ENCODE data around the gene SLC7A11.
A peak's percentile ranks its signal among the peaks of the same experiment; 100 is the strongest.

The SLC7A11 gene

DNA sequence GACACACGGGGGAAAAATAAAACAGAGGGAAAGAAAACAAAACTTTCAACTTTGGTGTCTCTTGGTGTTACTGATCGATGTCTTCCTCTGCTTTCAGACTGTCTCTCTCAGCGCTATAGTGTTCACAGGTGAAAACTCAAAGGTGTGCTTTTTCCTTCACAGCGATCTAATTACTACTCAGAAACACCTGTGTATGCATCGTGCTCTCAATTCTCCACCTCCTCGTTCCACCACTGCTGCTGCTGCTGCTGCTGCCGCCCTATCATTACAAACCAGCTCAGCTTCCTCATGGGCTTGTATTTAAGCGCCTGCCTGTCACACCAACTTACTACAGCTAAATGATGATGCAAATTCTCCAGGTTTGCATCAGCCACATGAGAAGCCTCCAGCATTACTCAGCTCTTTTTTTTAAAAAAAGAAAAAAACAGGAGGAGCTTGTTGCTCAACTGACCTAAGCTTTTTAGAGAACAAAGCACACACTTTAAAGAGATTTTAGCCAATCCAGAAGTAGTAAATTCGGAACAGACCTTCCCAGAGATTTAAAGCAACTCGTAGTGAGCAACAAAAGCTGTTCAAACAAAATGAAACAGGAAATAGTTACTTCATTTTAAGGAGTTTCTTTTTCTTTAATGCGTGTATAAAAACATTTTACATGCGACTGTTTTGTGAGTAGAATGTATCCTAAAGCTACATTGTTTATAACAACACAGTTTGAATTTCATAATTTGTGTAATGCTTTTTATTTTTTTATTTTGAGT is at the start of gene SLC7A11:
Gene SLC7A11 (minus strand): TSS at position 274 of the 758 bp plus-strand sequence. CDS start 280 bp downstream, outside the sequence.
- DNase-seq (ENCODE audit: low read depth in 2 of 2): peak; percentile 98 to 99

DNA sequence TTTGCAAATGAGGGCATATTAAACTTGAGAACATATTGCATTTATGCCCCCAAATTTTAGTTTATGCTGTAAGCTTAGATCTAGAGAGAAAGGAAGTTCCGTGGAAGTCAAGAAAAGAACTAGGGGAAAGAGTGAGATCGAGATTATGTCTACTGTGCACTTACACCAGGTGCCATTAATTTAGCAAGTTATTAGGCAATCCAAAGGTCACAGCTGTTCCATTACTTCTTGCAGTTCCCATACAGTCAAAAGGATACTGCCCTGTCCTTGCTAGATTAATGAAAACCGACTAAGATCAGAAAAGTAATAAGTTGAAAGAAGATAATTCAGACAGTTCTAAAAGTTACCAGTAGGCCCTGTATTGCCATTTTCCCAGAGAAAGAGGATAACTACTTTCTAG is 49.3 kb upstream of the SLC7A11 start:
- no peak for DNase-seq (ENCODE audit: low read depth in 2 of 2)

DNA sequence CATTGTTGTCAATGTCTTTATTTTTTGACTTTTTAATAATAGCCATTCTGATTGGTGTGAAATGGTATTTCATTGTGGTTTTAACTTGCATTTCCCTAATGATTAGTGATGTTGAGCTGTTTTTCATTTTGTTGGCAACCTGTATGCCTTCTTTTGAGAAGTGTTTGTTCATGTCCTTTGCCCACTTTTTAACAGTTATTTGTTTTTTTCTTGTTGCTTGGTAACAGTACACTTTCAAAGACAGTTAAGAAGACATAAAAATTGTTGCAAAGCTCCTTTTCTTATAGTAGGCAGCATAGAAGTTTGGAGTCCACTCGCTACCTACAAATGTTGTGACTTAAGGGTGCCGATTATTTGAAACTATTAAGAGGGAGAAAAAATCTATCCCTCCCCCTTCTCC is 48.7 kb upstream of the SLC7A11 start:
- no peak for DNase-seq (ENCODE audit: low read depth in 2 of 2)

DNA sequence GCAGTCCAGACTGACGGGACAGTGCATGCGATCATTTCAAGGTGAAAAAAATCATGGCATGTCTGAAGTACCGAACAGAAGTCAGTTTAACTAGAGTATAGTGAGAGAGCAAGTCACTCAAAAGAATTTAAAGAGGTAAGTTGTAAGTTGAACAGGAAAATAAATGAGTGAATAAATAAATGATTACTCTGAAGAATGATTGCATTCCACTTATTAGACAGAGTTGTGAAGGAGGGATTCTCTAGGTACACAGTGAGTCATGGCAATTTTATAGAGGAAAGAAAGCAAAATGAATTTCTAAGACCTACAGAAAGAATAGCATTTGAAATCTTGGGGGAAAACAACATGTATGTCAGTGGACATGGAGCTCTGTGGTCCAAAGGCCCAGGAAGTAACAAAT is 37.1 kb upstream of the SLC7A11 start:
- DNase-seq (ENCODE audit: low read depth in 2 of 2): no peak

DNA sequence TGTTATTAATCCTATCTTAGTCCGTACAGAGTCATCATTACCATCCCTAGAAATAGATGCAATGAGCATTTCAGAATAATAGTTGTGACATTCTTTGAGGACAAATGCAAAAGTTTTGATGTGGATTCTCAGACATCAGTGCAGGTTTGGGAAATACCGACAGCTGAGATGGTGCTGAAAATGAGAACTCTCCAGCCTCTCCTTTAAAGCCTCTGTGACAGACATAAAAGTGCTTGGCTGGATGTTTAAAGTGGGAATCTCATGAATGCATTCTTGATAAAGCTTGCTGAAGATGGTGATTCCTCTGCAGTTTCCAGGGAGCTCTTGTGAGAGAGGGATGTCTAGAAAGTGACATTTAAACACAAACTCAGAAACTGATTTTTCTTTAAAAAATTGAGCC is 35.0 kb upstream of the SLC7A11 start:
- DNase-seq (ENCODE audit: low read depth in 2 of 2): no peak

DNA sequence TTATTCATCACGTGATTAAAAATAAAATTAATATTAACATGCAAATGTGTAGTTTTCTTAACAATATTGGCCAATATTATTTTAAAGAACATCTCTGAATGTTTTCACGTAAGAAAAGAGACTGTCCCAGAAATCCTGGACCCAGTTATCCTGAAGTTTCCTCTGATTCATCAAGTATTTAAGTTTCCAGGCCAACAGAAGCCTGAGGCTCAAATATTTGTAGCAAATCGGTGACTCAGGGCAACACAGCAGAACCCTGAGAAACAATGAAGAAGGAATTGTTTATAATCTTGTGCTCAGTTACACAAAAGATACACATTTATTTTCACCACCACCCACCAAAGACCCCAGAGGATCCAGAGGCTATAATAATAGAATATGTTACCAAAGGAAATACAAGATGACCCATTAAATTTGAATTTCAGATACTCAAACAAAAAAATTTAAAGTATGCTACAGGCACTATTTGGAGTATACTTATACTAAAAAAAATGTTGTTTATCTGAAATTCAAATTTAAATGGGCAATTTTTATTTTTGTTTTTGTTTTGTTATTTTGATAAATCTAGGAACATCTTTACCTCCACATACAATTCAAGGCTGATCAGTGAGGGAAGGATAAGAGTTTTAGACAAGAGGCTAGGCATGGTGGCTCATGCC is 33.9 kb upstream of the SLC7A11 start:
- peak; percentile 34 to 45 for DNase-seq (ENCODE audit: low read depth in 2 of 2)

DNA sequence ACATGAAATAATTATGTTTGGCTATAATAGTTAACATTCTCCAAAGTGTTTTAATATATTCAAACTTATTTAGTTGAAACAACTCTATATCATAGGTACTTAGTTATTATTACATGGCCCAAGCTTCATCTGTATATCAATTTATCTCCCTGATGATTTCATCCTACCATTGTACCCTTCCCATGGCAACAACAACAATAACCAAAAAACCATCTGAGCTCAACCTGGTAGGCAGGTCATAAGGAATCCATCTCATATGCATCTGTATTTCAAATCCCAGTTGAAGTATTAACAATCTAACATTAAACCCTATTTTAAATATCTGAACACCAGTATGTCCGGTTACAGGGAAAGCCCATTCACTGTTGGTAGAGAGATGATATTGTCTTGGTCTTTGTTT is 33.1 kb upstream of the SLC7A11 start:
- DNase-seq (ENCODE audit: low read depth in 2 of 2): no peak

DNA sequence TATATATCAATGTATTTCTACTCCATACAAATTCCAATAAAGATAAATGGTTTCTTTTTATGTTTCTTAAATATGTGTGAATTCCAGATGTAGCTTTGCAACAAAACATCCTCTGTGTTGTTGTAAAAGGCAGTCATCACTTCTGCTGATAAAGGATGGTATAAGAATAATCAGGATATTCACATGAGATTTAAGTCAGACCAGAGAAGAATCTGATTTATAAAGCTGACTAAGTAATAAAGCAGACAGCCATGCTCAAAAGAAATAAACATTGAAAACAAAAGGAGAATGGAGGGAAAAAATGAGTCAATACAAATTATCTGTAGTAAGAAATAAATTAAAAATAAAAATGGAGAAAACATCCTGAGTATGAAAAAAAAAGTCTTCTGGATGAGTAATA is 27.0 kb upstream of the SLC7A11 start:
- DNase-seq (ENCODE audit: low read depth in 2 of 2): no peak

DNA sequence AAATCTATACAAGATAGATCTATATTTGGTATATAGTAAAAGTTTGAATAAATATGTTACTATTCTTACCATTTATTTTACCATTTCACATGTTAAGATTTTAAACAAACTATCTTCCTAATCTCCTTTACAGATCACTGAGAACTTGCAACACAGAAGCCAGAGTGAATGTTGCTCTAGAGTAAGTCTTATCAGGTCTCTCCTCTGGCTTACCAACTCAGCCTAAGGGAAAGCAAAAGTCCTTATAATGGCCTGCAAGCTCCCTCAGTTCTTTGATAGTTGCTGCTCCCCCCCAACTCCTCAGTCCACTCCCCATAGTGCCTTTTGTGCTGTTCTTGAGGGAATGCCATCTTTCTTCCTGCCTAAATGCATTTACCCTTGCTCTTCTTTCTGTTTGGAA is 25.7 kb upstream of the SLC7A11 start:
- DNase-seq (ENCODE audit: low read depth in 2 of 2): no peak

DNA sequence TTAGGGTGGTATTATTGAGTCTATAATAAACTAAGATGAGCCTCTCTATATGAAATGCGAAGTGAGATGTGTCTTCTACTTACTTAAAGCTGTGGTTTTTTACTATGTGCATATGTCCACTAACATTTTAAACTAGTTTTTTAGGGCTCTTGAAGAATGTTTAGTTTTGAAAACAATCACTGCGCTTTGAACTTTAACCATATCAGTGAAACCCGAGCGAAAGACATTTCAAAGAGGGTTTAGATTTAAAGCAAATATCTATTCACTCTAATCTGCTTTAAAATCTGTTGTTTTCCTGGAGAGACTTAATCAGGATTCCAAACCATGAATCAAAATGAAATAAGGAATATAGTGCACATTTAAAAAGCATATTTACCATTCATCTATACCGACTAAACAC is 24.8 kb upstream of the SLC7A11 start:
- no peak for DNase-seq (ENCODE audit: low read depth in 2 of 2)

DNA sequence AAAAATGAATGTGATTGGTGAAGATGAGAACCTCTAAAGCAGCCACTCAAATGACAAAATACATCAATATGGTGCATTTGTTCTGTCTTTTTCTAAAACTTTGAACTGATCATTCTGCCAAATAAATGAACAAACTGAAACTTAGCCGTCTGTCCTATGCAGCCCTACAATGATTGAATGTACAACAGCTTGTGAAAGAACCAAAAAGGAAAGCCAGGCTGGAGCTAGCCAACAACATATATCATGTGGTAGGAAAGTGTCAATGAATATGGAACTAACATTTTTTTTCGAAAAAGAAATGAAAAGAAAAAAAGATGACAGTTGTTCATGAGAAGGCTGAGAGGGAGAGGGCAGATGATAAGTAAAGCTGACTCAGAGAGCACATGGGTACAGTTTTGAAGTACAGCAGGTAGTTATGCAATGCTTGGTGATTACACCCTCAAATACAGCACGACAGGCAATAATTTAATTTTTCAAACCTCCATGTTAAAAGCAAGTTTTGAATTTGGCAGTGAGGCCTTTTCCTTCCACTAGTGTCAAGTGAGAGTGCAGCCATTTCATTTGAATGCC is 21.2 kb upstream of the SLC7A11 start:
- no peak for DNase-seq (ENCODE audit: low read depth in 2 of 2)

DNA sequence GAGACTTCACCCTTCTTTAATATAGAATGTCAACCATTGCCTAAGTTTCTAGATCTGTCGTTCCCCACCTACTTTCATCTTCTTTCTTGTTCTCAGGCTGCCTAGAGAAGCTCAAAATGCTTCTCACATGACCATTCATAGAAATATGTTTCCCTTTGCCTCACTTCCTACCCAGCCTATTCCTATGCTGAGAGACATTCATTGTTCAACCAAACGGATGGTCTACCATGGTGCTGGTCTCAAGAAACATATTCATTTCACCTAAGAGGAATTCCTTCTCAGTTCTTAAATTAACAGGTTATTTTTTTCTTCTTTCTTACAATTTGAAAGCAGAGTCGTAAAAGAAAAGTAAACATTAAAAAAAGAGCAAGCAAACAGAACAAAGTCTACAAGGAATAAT is 20.3 kb upstream of the SLC7A11 start:
- DNase-seq (ENCODE audit: low read depth in 2 of 2): no peak

DNA sequence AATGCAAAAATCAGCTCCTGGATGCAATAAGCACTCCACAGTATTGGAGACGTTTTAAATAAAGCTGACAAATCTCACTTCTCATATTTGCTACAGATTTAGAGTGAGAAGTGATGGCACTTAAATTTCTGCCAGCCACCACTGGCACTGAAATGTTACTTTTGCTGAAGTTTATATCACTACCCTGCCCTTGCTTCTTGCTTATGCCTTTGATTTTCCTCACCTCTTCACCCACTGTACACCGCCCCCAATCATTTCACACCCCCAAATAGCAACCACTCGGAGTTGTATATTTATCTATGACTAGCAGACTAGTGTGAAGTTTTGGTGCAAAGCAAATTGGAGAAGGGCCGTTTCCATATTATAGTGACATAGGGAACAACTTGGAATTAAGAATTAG is 19.9 kb upstream of the SLC7A11 start:
- DNase-seq (ENCODE audit: low read depth in 2 of 2): no peak

DNA sequence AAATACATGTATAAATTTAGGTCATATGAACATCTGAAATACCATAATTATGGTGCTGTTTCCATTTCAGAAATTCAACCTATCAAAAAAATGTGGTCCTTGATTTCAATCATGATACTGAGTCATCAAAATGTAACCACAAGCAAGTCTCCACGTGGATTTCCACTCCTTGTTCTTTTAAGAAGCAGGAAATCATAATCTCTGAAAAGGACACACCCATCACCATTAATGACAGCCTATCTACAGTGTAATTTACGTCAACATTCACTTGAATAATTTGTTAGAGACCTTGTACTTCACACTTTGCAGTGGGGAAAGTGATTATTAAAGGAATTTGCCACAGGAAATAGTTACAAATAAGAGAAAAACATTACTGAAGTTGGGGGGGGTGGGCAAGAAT is 17.7 kb upstream of the SLC7A11 start:
- DNase-seq (ENCODE audit: low read depth in 2 of 2): no peak

DNA sequence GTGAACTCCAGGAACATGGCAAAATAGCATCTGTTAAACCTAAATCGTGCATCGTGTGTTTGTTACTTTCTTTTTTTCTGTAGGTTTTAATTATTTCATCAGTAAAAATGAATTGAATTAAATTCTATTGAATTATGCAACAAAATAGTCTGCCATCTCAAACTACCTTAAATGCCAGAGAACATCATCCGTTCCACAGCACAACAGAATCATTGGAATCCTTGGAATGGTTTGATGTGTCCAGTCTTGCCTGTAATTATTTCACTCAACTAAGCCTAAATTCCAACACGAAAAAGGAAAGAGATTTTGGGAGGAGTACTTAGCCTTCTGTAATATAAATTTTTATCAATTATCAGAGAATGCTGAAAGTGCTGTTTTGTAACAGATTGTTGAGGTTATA is 17.1 kb upstream of the SLC7A11 start:
- no peak for DNase-seq (ENCODE audit: low read depth in 2 of 2)

DNA sequence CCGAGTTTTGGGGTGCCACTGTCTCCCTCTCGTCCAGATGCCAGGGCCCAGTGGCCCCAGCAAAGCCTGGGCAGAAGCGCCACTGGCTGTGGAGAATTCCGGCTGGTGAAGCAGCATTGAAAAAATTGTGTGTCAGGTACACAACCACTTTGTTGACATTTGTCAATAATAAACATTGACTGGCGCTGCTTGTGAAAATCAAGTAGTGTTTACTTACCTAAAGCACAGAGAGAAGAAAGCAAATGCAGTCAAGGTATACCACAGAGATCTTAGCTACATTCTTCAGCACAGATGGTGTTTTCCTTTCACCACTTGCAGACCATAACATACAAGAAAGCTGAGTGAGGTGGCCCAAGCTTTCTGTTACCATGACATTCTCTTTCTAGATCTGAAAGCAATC is 14.5 kb upstream of the SLC7A11 start:
- DNase-seq (ENCODE audit: low read depth in 2 of 2): no peak

DNA sequence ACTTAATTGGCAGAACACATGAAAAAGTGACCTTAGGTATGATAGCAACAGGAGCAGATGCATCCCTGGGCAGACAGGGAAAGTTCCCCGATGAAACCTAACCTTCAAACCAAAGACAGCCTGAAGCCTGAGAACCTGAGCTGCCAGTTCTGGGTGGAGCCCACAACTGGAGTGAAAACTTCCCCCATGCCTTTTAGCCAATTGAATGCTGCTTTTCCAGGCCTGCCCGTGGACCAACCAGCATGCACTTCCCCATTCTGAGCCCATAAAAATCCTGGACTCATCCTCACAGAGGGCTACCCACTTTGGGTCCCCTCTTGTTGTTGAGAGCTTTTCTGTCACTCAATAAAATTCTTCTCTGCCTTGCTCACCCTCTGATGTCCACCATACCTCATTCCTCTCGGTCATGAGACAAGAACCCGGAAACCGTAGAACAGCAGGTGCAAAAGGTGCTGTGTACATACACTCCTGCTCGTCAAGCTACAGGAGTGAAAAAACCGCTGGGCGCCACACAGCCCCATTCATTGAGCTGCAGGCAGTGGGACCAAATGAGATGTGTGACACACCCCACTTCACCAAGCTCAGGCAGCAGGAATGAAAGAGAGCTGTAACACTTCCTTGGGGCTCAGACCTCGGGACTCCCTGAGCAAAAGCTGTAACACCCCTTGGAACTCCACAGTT is 13.9 kb upstream of the SLC7A11 start:
- no peak for DNase-seq (ENCODE audit: low read depth in 2 of 2)

DNA sequence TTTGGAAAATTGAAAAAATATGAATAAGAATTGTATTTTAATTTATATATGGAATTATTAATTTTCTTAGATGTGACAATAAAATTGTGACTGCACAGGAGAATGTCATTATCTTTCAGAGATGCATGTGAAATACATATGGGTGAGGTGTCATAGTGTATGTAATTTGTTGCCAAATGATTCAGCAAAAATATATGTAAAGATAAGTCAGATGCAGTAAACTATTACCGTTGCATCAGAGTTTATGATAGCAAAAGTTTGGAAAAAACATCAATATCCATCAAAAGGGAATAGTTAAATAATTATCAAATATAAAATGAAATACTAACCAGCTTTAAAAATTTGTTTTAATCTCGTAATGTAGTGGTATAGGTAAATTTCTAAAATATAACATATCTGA is 10.4 kb upstream of the SLC7A11 start:
- no peak for DNase-seq (ENCODE audit: low read depth in 2 of 2)

DNA sequence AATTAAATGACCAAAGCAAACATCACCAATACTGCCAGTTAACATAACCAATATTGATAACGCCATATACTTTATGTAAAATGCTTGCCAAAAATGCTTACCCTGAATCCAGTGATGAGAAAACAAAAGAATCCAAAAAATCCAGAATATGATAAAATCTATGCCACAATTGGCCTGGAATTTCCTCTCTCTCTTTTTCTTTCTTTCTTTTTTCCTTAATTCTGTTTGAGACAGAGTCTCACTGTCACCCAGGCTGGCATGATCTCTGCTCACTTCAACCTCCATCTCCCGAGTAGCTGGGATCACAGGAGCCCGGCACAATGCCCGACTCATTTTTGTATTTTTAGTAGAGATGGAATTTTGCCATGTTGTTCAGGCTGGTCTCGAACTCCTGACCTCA is 9.8 kb upstream of the SLC7A11 start:
- no peak for DNase-seq (ENCODE audit: low read depth in 2 of 2)

DNA sequence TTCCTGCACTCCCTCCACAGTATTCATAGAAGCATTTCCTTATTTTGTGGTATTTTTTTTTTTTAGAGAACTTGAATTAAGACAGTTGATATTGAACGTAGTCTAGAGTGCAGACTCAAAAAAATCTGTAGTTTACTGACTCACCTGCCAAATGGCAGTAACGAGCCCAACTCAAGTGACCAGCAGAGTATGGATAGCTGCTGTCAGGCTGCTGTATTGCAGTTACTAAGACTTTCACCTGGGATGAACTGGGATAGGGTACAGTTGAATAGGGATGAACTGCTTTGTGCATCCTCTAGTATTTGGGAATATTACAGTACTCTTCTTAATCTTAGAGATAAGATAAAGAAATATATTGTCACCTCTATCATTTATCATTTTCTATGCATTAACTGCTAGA is 7.0 kb upstream of the SLC7A11 start:
- DNase-seq (ENCODE audit: low read depth in 2 of 2): no peak

DNA sequence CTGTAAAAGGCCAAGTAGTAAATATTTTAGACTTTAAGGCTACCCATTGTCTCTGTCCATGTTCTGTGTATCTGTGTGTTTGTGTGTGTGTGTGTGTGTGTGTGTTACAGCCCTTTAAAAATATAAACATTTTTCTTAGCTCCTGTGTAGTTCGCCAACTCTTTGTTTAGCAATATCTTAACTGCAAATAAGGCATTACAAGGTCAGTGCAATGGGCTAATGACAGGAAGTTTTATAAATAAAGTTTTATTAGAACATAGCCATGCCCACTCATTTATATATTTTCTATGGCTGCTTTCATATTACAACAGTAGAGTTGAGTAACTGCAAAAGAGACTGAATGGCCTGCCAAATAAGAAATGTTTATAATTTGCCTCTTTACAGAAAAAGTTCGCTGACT is 5.9 kb upstream of the SLC7A11 start:
- no peak for DNase-seq (ENCODE audit: low read depth in 2 of 2)

DNA sequence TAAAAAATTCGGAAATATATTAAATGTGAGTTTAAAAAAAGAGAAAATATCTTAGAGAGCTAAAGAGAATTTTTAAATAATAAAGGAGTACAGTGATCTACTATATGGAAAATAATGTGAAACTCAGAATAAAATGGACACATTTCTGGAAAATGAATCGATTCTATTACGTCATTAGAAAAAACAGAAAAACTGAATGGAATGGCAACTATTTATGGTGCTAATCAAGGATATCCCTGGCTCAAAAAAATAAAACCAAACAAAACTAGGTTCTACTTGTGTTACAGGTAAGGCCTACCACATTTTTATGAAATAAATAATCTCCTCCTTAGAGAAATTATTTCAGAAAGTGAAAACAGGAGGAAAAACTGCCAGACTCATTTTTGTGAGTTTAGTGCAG is 5.5 kb upstream of the SLC7A11 start:
- DNase-seq (ENCODE audit: low read depth in 2 of 2): no peak

DNA sequence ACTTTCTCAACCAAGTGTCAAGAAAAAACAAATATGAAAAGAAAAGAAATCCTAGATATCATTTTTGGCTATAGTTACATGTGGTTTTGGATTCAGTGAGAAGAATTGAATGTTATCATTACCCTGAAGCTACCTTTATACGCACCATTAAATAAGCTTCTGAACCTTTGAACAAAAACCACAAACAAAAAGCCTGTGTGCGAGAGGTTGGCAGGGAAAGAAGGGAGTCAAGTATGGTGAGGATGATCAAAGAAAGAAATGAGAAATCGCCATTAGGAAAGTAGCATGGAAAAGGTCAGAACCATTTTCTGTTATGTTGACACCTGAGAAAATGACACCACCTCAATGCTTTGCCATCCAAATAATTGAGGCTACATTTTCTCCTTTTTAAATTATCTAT is 1.2 kb upstream of the SLC7A11 start:
- no peak for DNase-seq (ENCODE audit: low read depth in 2 of 2)
